Stomach (tissue), 9 donors: ENCODE data around the gene GRAMD2A. TPM values are rescaled to one million over a fixed set of nuclear protein-coding genes. Genes with fewer than 3 reads are reported as not detected.

Source experiments
- DNase-seq, 2 donors: peaks; one replicate each; pipeline versions ENCODE4 v3.0.0 to v3.0.0-alpha.2; 2013 to 2019
- H3K27ac ChIP-seq, 5 donors: fragments of 200-600 bp in 4 of 5; sonication (generic) in 4 of 5; one replicate each; pipeline ENCODE4 v1.5.1; 2013 to 2019; ENCODE audit warnings: mild to moderate bottlenecking in 1 of 5, moderate library complexity in 1 of 5
- H3K27me3 ChIP-seq, 3 donors: fragments of 200-600 bp; sonication (generic); one replicate each; pipeline ENCODE4 v1.5.1; 2017 to 2019; ENCODE audit warnings: mixed run types in 1 of 3
- H3K36me3 ChIP-seq, 4 donors: fragments of 200-600 bp; sonication (generic); 1 replicate in 3 of 4; 2 replicates in 1 of 4; pipeline ENCODE4 v1.5.1; 2016 to 2019
- H3K4me1 ChIP-seq, 4 donors: fragments of 200-600 bp; sonication (generic); one replicate each; pipeline ENCODE4 v1.5.1; 2016 to 2019
- H3K4me3 ChIP-seq, 4 donors: fragments of 200-600 bp; sonication (generic) in 3 of 4; one replicate each; pipeline ENCODE4 v1.5.1; 2016 to 2019; ENCODE audit warnings: mild to moderate bottlenecking in 1 of 4
- H3K9me3 ChIP-seq, 4 donors: fragments of 200-600 bp; sonication (generic); one replicate each; pipeline ENCODE4 v1.5.1; 2016 to 2019
- CTCF ChIP-seq, 7 experiments: fragments of 450-650 bp in 4 of 7; fragments of 200-600 bp in 3 of 7; sonication (generic) in 3 of 7; IDR thresholded peaks; one replicate each; pipeline ENCODE4 v1.5.1; 2016 to 2019; ENCODE audit warnings: antibody characterized with exemption in 7 of 7, control low read depth in 2 of 7, mild to moderate bottlenecking in 1 of 7
- EP300 ChIP-seq: sonication (generic); formaldehyde crosslinking; IDR thresholded peaks from one replicate; pipeline ENCODE4 v1.6.1; 2017; ENCODE audit warnings: antibody characterized with exemption
- POLR2A ChIP-seq, 4 donors: fragments of 450-650 bp; IDR thresholded peaks; one replicate each; pipeline ENCODE4 v1.6.1; 2016; ENCODE audit warnings: antibody characterized with exemption in 4 of 4, control low read depth in 2 of 4, mild to moderate bottlenecking in 1 of 4, moderate library complexity in 1 of 4
- POLR2AphosphoS5 ChIP-seq, 3 donors: sonication (generic); formaldehyde crosslinking; IDR thresholded peaks; one replicate each; pipeline ENCODE4 v1.6.1; 2016; ENCODE audit warnings: antibody characterized with exemption in 3 of 3
- WGBS, 5 donors: extraction: QIAGEN DNeasy Blood & Tissue Kit in 3 of 5; methylation state at CpG; one replicate each; pipeline versions ENCODE4 v1.1.5 to v1.1.7; 2013 to 2018; 5-methylcytosine and 5-hydroxymethylcytosine counted together
- intact Hi-C: fragments of 100-400 bp; cut with DNase I; formaldehyde crosslinking; loops from one replicate; pipeline ENCODE4 v1.15.1; 2023; ENCODE audit warnings: low total_unique reads
- polyA plus RNA-seq, 3 donors: library from polyadenylated mRNA; stranded (reverse); fragments of 200-250 nt; gene quantifications; one replicate each; pipeline ENCODE4 v1.2.3, GENCODE V29; 2013
- total RNA-seq, 5 donors: library from RNA; depleted of rRNA; stranded (reverse); fragments of >200 nt; gene quantifications; one replicate each; pipeline versions ENCODE4 v1.1.0 to v1.2.3, GENCODE V29; 2014 to 2016
- donor health status: healthy with polysubstance abuse.
- donor health status: Bipolar disorder and iron deficiency.
- donor health status: healthy.

GRAMD2A gene
- total and polyA plus RNA-seq, 8 donors, result 0.29 to 0.92 (median 0.59) TPM; not detected in 4

- intact Hi-C loops, result no loop called here
- Histone ChIP-seq H3K9me3 (no peaks in the 10 kb centered on the region), H3K27ac (no peak overlapping the region), H3K36me3 (no peaks in the 10 kb centered on the region), H3K27me3 (peaks cover 0 to 40% (median 9%) of the 10 kb centered on the region in 3 donors), H3K4me1 (peaks cover 11 to 12% (median 12%) of the 10 kb centered on the region in 4 donors), H3K4me3 (no peak overlapping the region)
- 74 to 94% (median 85%) methylated on average over 3 of the region's 3 CpGs for WGBS, 5 donors
- TF ChIP-seq EP300 (no peak), POLR2A (IDR thresholded peaks at IDR 0.05) (no peak), POLR2AphosphoS5 (IDR thresholded peaks at IDR 0.05) (no peak), CTCF (IDR thresholded peaks at IDR 0.05) (no peak)
- no peak for DNase-seq
Observed at GRCh38 chr15:72182673-72183072, 14.9 kb downstream of the GRAMD2A start.

GRCh38 chr15:72182244-72182643, 15.3 kb downstream of the GRAMD2A start:
- H3K36me3 ChIP-seq, result no peaks in the 10 kb centered on the region
- intact Hi-C loops, result no loop called here
- no peak overlapping the region for H3K27ac ChIP-seq
- no peak for DNase-seq
- no peaks in the 10 kb centered on the region for H3K9me3 ChIP-seq
- TF ChIP-seq POLR2AphosphoS5 (IDR thresholded peaks at IDR 0.05) (no peak), CTCF (IDR thresholded peaks at IDR 0.05) (no peak), POLR2A (IDR thresholded peaks at IDR 0.05) (no peak), EP300 (no peak)
- WGBS, 5 donors, result 79 to 95% (median 92%) methylated on average over 3 of the region's 3 CpGs
- H3K4me3 ChIP-seq, result no peak overlapping the region
- H3K27me3 ChIP-seq, result peaks cover 0 to 40% (median 9%) of the 10 kb centered on the region in 3 donors
- peaks cover 11 to 12% (median 12%) of the 10 kb centered on the region in 4 donors for H3K4me1 ChIP-seq

GRCh38 chr15:72180761-72181324, 16.7 kb downstream of the GRAMD2A start:
- intact Hi-C loops, result no loop called here
- no peaks in the 10 kb centered on the region for H3K36me3 ChIP-seq
- H3K27me3 ChIP-seq, result peaks cover 0 to 38% (median 9%) of the 10 kb centered on the region in 3 donors
- H3K4me1 ChIP-seq, result peaks cover 11 to 12% (median 12%) of the 10 kb centered on the region in 4 donors
- DNase-seq, result no peak
- no peak overlapping the region for H3K4me3 ChIP-seq
- 84 to 95% (median 93%) methylated on average over 5 of the region's 5 CpGs for WGBS, 5 donors
- no peaks in the 10 kb centered on the region for H3K9me3 ChIP-seq
- TF ChIP-seq CTCF (IDR thresholded peaks at IDR 0.05) (no peak), POLR2A (IDR thresholded peaks at IDR 0.05) (no peak), POLR2AphosphoS5 (IDR thresholded peaks at IDR 0.05) (no peak), EP300 (no peak)
- no peak overlapping the region for H3K27ac ChIP-seq

GRCh38 chr15:72179950-72180581, 17.5 kb downstream of the GRAMD2A start:
- Histone ChIP-seq H3K36me3 (no peaks in the 10 kb centered on the region), H3K27ac (no peak overlapping the region), H3K9me3 (no peaks in the 10 kb centered on the region), H3K27me3 (peaks cover 0 to 34% (median 9%) of the 10 kb centered on the region in 3 donors), H3K4me3 (no peak overlapping the region), H3K4me1 (peaks cover 11 to 12% (median 12%) of the 10 kb centered on the region in 4 donors)
- DNase-seq, result peak in 1 of 2 donors; percentile 74
- intact Hi-C loops, result no loop called here
- TF ChIP-seq POLR2AphosphoS5 (IDR thresholded peaks at IDR 0.05), result no peak
- TF ChIP-seq CTCF (IDR thresholded peaks at IDR 0.05), result no peak
- TF ChIP-seq POLR2A (IDR thresholded peaks at IDR 0.05), result no peak
- TF ChIP-seq EP300, result no peak
- 60 to 78% (median 69%) methylated on average over 12 to 16 of the region's 16 CpGs for WGBS, 5 donors
